ENCODE data around the gene ADCY2.

The ADCY2 gene

GRCh38 chr5:7772141-7772540, 376.2 kb downstream of the ADCY2 start:
- DNase-seq (ENCODE audit: insufficient read length, low spot score): no peak
- TF ChIP-seq CTCF (IDR thresholded peaks at IDR 0.05; ENCODE audit: insufficient read depth, missing control alignments): no peak
- no peak for FAIRE-seq

- FAIRE-seq (no peak), DNase-seq (ENCODE audit: insufficient read length, low spot score) (no peak)
- TF ChIP-seq CTCF (IDR thresholded peaks at IDR 0.05; ENCODE audit: insufficient read depth, missing control alignments): no peak
Observed at GRCh38 chr5:7773178-7773577, 377.2 kb downstream of the ADCY2 start.

GRCh38 chr5:7776442-7776841, 380.5 kb downstream of the ADCY2 start:
- FAIRE-seq (no peak), DNase-seq (ENCODE audit: insufficient read length, low spot score) (no peak)
- TF ChIP-seq CTCF (IDR thresholded peaks at IDR 0.05; ENCODE audit: insufficient read depth, missing control alignments): no peak

GRCh38 chr5:7779019-7780005, 383.4 kb downstream of the ADCY2 start:
- no peak for FAIRE-seq
- DNase-seq (ENCODE audit: insufficient read length, low spot score): no peak
- TF ChIP-seq CTCF (IDR thresholded peaks at IDR 0.05; ENCODE audit: insufficient read depth, missing control alignments): no peak

- no peak for FAIRE-seq
- no peak for DNase-seq (ENCODE audit: insufficient read length, low spot score)
- no peak for TF ChIP-seq CTCF (IDR thresholded peaks at IDR 0.05; ENCODE audit: insufficient read depth, missing control alignments)
Observed at GRCh38 chr5:7781899-7782298, 386.0 kb downstream of the ADCY2 start.

- FAIRE-seq: no peak
- no peak for DNase-seq (ENCODE audit: insufficient read length, low spot score)
- TF ChIP-seq CTCF (IDR thresholded peaks at IDR 0.05; ENCODE audit: insufficient read depth, missing control alignments): no peak
Observed at GRCh38 chr5:7784683-7785380, 388.9 kb downstream of the ADCY2 start.
